MCF 10A (cell line): Measurements from ENCODE around the gene GCM1. TPM values are rescaled to one million over a fixed set of nuclear protein-coding genes. Genes with fewer than 3 reads are reported as not detected.

Experiments
- BruUV-seq: library from RNA; stranded (reverse); fragments of 400-500 nt; replicated peaks from 2 replicates; lab custom pipeline; 2021; lab: Mats Ljungman, UMichigan
- CTCF ChIA-PET: fragments of 300-600 bp; sonication (Branson Sonifier 250); formaldehyde crosslinking; extraction: SDS; loops from one replicate; lab custom pipeline; 2021; ENCODE audit warnings: antibody characterized with exemption, inconsistent platforms; lab: Yijun Ruan, JAX
- POLR2A ChIA-PET: fragments of 300-600, 350-650 bp; sonication (Branson Sonifier 250); formaldehyde crosslinking; extraction: SDS; loops from one replicate; lab custom pipeline; 2020; ENCODE audit warnings: antibody characterized with exemption, inconsistent platforms; lab: Yijun Ruan, JAX
- DNase-seq: peaks from one replicate; pipeline ENCODE4 v3.0.0-alpha.2; 2018; ENCODE audit not compliant: unreplicated experiment
- H3K27ac Mint-ChIP-seq: one replicate; pipeline ENCODE4 v1.8.0; 2022; ENCODE audit warnings: mild to moderate bottlenecking, low read depth, mixed read lengths; ENCODE audit not compliant: unreplicated experiment
- H3K27me3 Mint-ChIP-seq: one replicate; pipeline ENCODE4 v1.8.0; 2022; ENCODE audit warnings: mixed read lengths; ENCODE audit not compliant: insufficient read depth, unreplicated experiment
- H3K36me3 Mint-ChIP-seq: one replicate; pipeline ENCODE4 v1.8.0; 2022; ENCODE audit warnings: mild to moderate bottlenecking, moderate library complexity, mixed read lengths; ENCODE audit not compliant: insufficient read depth, unreplicated experiment
- H3K4me1 Mint-ChIP-seq: one replicate; pipeline ENCODE4 v1.8.0; 2022; ENCODE audit warnings: mixed read lengths; ENCODE audit not compliant: insufficient read depth, unreplicated experiment
- H3K4me3 Mint-ChIP-seq: one replicate; pipeline ENCODE4 v1.8.0; 2022; ENCODE audit warnings: mild to moderate bottlenecking, moderate library complexity, mixed read lengths; ENCODE audit not compliant: unreplicated experiment
- H3K9me3 Mint-ChIP-seq: one replicate; pipeline ENCODE4 v1.8.0; 2022; ENCODE audit warnings: mixed read lengths; ENCODE audit not compliant: unreplicated experiment
- CTCF ChIP-seq: fragments of 200-600 bp; IDR thresholded peaks from one replicate; pipeline ENCODE4 v1.8.0; 2022; ENCODE audit warnings: antibody characterized with exemption, mild to moderate bottlenecking; ENCODE audit not compliant: unreplicated experiment
- intact Hi-C: fragments of 100-400 bp; cut with micrococcal nuclease; formaldehyde crosslinking; loops from 2 replicates; pipeline ENCODE4 v1.14.1; 2022
- total RNA-seq: library from RNA; stranded (reverse); gene quantifications from 2 replicates; pipeline ENCODE4 v1.2.3, GENCODE V29; 2022

GCM1 gene
- total RNA-seq, 1 experiment from 2014 or later: not detected

- H3K4me1 Mint-ChIP-seq: peaks cover 5% of the 10 kb centered on the region
- CTCF ChIA-PET: interaction anchor here (0.6 to 1.7 kb wide), 2 partner anchors 8 to 302 kb away, joined by 3 to 9 read pairs; no protein-coding TSS in a partner anchor
- TF ChIP-seq CTCF: no peak
- intact Hi-C loops: no loop called here
- no peak overlapping the region for H3K4me3 Mint-ChIP-seq
- no peaks in the 10 kb centered on the region for H3K27me3 Mint-ChIP-seq
- no peaks in the 10 kb centered on the region for H3K36me3 Mint-ChIP-seq
- POLR2A ChIA-PET: no interaction called here
- BruUV-seq: no TSS peak
- H3K27ac Mint-ChIP-seq: no peak overlapping the region
- peak; percentile 50 for DNase-seq
- no peaks in the 10 kb centered on the region for H3K9me3 Mint-ChIP-seq
Measured at GRCh38 chr6:53179961-53180651, 31.5 kb upstream of the GCM1 start.

- Mint-ChIP-seq H3K9me3 (no peaks in the 10 kb centered on the region), H3K4me3 (no peak overlapping the region), H3K27ac (no peak overlapping the region), H3K27me3 (no peaks in the 10 kb centered on the region), H3K36me3 (no peaks in the 10 kb centered on the region), H3K4me1 (peaks cover 5% of the 10 kb centered on the region)
- intact Hi-C loops: no loop called here
- DNase-seq: no peak
- ChIA-PET POLR2A (interaction anchor here (0.6 kb wide), 1 partner anchor 556 kb away, joined by 5 read pairs; no protein-coding TSS in a partner anchor), CTCF (interaction anchor here (1.2 kb wide), 1 partner anchor 305 kb away, joined by 3 read pairs; no protein-coding TSS in a partner anchor)
- no TSS peak for BruUV-seq
- no peak for TF ChIP-seq CTCF
Measured at GRCh38 chr6:53178837-53179432, 30.3 kb upstream of the GCM1 start.

- no peak for DNase-seq
- no peak overlapping the region for H3K27ac Mint-ChIP-seq
- CTCF ChIA-PET: interaction anchor here (0.7 to 9.8 kb wide), 7 partner anchors 95 to 318 kb away, joined by 3 to 243 read pairs (median 3); no protein-coding TSS in a partner anchor
- TF ChIP-seq CTCF: no peak
- no peaks in the 10 kb centered on the region for H3K36me3 Mint-ChIP-seq
- no peak overlapping the region for H3K4me3 Mint-ChIP-seq
- H3K27me3 Mint-ChIP-seq: no peaks in the 10 kb centered on the region
- H3K9me3 Mint-ChIP-seq: no peaks in the 10 kb centered on the region
- peaks cover 2% of the 10 kb centered on the region for H3K4me1 Mint-ChIP-seq
- intact Hi-C loops: no loop called here
- POLR2A ChIA-PET: interaction anchor here (0.8 to 0.9 kb wide), 2 partner anchors 267 to 348 kb away, joined by 3 read pairs; no protein-coding TSS in a partner anchor
- BruUV-seq: no TSS peak
Measured at GRCh38 chr6:53175027-53175426, 26.4 kb upstream of the GCM1 start.

- DNase-seq: no peak
- POLR2A ChIA-PET: interaction anchor here (0.6 to 2.8 kb wide), 4 partner anchors 77 to 312 kb away, joined by 3 to 12 read pairs (median 4); no protein-coding TSS in a partner anchor
- Mint-ChIP-seq H3K4me3 (no peak overlapping the region), H3K36me3 (peaks cover 6% of the 10 kb centered on the region), H3K9me3 (no peaks in the 10 kb centered on the region), H3K27ac (no peak overlapping the region), H3K4me1 (peaks cover 13% of the 10 kb centered on the region), H3K27me3 (no peaks in the 10 kb centered on the region)
- BruUV-seq: no TSS peak
- TF ChIP-seq CTCF: no peak
- CTCF ChIA-PET: interaction anchor here (0.5 to 9.8 kb wide), 51 partner anchors 8 to 577 kb away, joined by 3 to 243 read pairs (median 4); partner anchors contain the start of gene FBXO9
- intact Hi-C loops: loop anchor here (1.0 to 5.0 kb wide), 5 partner anchors 70 to 555 kb away; partner anchors contain the start of gene ELOVL5
Measured at GRCh38 chr6:53172468-53172803, 23.8 kb upstream of the GCM1 start.
